ENCODE measurements around the gene TMEM119.
A peak's percentile ranks its signal among the peaks of the same experiment; 100 is the strongest.
"Not testable (repeated sequence)": the region's sequence is repeated elsewhere in the genome, so short reads cannot be mapped to it uniquely, and the experiment has no call there.

Gene TMEM119

GRCh38 chr12:108563136-108563803 lies 34.6 kb downstream of the TMEM119 start:
- DNase-seq, result peak; percentile 75

- peak; percentile 98 for DNase-seq
These were observed 35.3 kb downstream of the TMEM119 start, which contains the start of gene ISCU for GRCh38 chr12:108562348-108563135. Gene ISCU (plus strand): TSS chr12:108562596. CDS start chr12:108562623, 27 bp downstream.

- DNase-seq, result no peak
These were observed 36.0 kb downstream of the TMEM119 start for GRCh38 chr12:108561852-108562347.

GRCh38 chr12:108560752-108561719 lies 36.8 kb downstream of the TMEM119 start, which contains the start of gene SART3:
Gene SART3 (minus strand): TSS chr12:108561173. CDS start chr12:108561154, 19 bp downstream.
- peak; percentile 100 for DNase-seq

- no peak for DNase-seq
These were observed 37.6 kb downstream of the TMEM119 start for GRCh38 chr12:108560321-108560721.

- DNase-seq, result no peak
These were observed 38.1 kb downstream of the TMEM119 start for GRCh38 chr12:108559748-108560147.

GRCh38 chr12:108559007-108559655 lies 38.8 kb downstream of the TMEM119 start:
- DNase-seq, result no peak

GRCh38 chr12:108555383-108555782 lies 42.5 kb downstream of the TMEM119 start:
- not testable (repeated sequence) for DNase-seq

- DNase-seq, result no peak
These were observed 44.1 kb downstream of the TMEM119 start for GRCh38 chr12:108553799-108554198.

GRCh38 chr12:108551535-108551934 lies 46.3 kb downstream of the TMEM119 start:
- DNase-seq, result no peak

GRCh38 chr12:108548954-108549521 lies 48.8 kb downstream of the TMEM119 start:
- DNase-seq, result no peak

- no peak for DNase-seq
These were observed 50.2 kb downstream of the TMEM119 start for GRCh38 chr12:108547686-108548085.

GRCh38 chr12:108543652-108544051 lies 54.2 kb downstream of the TMEM119 start:
- DNase-seq, result no peak

- no peak for DNase-seq
These were observed 55.6 kb downstream of the TMEM119 start for GRCh38 chr12:108542320-108542719.

Measured in retina (tissue), 1 donor.